Aorta (tissue), 5 donors: ENCODE results near the gene JARID2. TPM values are rescaled to one million over a fixed set of nuclear protein-coding genes. Genes with fewer than 3 reads are reported as not detected.

ENCODE experiments used
- ATAC-seq: fragments of 200-7000 bp; cut with Tn5 transposase; one replicate; pipeline ENCODE4 v1.9.1; 2022; ENCODE audit warnings: moderate library complexity; ENCODE audit not compliant: low FRiP score
- DNase-seq, 2 donors: peaks; one replicate each; pipeline ENCODE4 v3.0.0-alpha.2; 2020
- H3K27ac ChIP-seq, 2 donors: one replicate each; pipeline ENCODE4 v1.5.1; 2013; ENCODE audit warnings: low read length in 2 of 2, mild to moderate bottlenecking in 2 of 2, moderate library complexity in 2 of 2, control low read depth in 1 of 2, inconsistent platforms in 1 of 2, low read depth in 1 of 2
- H3K27me3 ChIP-seq, 2 donors: one replicate each; pipeline ENCODE4 v1.6.1; 2013; ENCODE audit warnings: control low read depth in 1 of 2, low read length in 1 of 2, mild to moderate bottlenecking in 1 of 2, moderate library complexity in 1 of 2; ENCODE audit not compliant: insufficient read depth in 2 of 2, control insufficient read depth in 1 of 2
- H3K36me3 ChIP-seq, 2 donors: one replicate each; pipeline ENCODE4 v1.6.1; 2013; ENCODE audit warnings: control low read depth in 1 of 2, low read length in 1 of 2, mild to moderate bottlenecking in 1 of 2; ENCODE audit not compliant: insufficient read depth in 2 of 2, control insufficient read depth in 1 of 2
- H3K4me1 ChIP-seq, 2 donors: one replicate each; pipeline ENCODE4 v1.6.1; 2013; ENCODE audit warnings: low read length in 2 of 2, control low read depth in 1 of 2, mild to moderate bottlenecking in 1 of 2, moderate library complexity in 1 of 2; ENCODE audit not compliant: insufficient read depth in 2 of 2, control insufficient read depth in 1 of 2
- H3K4me3 ChIP-seq, 2 donors: one replicate each; pipeline ENCODE4 v1.5.1; 2013; ENCODE audit warnings: low read length in 2 of 2, control low read depth in 1 of 2, mild to moderate bottlenecking in 1 of 2
- H3K9me3 ChIP-seq: one replicate; pipeline ENCODE4 v1.6.1; 2013; ENCODE audit warnings: mild to moderate bottlenecking, low read length; ENCODE audit not compliant: control insufficient read depth
- WGBS, 2 donors: extraction: QIAGEN DNeasy Blood & Tissue Kit; methylation state at CpG; one replicate each; pipeline ENCODE4 v1.1.7; 2013; 5-methylcytosine and 5-hydroxymethylcytosine counted together
- intact Hi-C, 2 donors: fragments of 100-400 bp; cut with DNase I; formaldehyde crosslinking; loops; one replicate each; pipeline versions ENCODE4 v1.14.2 to v1.15.0; 2022
- polyA plus RNA-seq, 2 donors: library from polyadenylated mRNA; stranded (reverse); fragments of 200-250 nt; gene quantifications; one replicate each; pipeline ENCODE4 v1.2.3, GENCODE V29; 2013
- total RNA-seq, 2 donors: library from RNA; stranded (reverse); fragmentation: NEBNext Ultra II Directional; extraction: Animal tissue kit (Norgen Biotek cat#: 25700); gene quantifications; one replicate each; pipeline ENCODE4 v1.2.1, GENCODE V29; 2021
- donor health status: healthy with polysubstance abuse.
- donor health status: Bipolar disorder and iron deficiency.
- donor health status: DM: no; HTN: no; CAD: no.
- donor health status: DM: no; HTN: no; CAD: no.
- donor health status: DM: yes; HTN: yes; CAD: no.

Gene JARID2
- total and polyA plus RNA-seq, 4 donors: 0.88 to 13.0 (median 7.1) TPM

DNA sequence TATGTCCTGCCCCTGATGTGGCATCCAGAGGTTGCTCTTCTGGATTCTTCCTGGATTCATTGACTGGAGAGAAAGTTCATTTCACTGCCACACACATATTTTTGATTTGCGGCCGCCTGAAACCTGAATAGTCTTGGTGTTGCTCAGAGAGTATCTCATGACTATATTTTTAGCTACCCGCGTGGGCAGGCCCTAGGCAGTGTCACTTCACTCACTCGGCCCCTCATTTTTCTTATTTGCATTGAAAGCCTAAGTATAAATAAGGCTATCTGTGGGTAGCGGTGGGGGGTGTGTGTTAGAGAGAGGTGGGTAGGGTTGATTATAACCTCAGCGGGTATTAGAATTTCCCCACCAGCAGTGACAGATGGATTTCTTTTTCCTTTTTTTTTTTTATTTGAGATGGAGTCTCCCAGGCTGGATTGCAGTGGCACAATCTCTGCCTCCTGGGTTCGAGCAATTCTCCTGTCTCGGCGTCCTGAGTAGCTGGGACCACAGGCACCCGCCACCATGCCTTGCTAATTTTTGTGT is 113.5 kb downstream of the JARID2 start:
- H3K36me3 ChIP-seq: no peaks in the 10 kb centered on the region
- H3K4me3 ChIP-seq: no peak overlapping the region
- H3K9me3 ChIP-seq: no peaks in the 10 kb centered on the region
- WGBS, 2 donors: 66 to 67% methylated on average over 11 of the region's 11 CpGs
- no peak for DNase-seq
- no peaks in the 10 kb centered on the region for H3K27me3 ChIP-seq
- no peak for ATAC-seq
- no peak overlapping the region for H3K27ac ChIP-seq
- no peaks in the 10 kb centered on the region for H3K4me1 ChIP-seq
- intact Hi-C loops: no loop called here

GRCh38 chr6:15360300-15360699 is 114.4 kb downstream of the JARID2 start:
- Histone ChIP-seq H3K4me3 (no peak overlapping the region), H3K9me3 (no peaks in the 10 kb centered on the region), H3K36me3 (no peaks in the 10 kb centered on the region), H3K4me1 (no peaks in the 10 kb centered on the region), H3K27me3 (no peaks in the 10 kb centered on the region), H3K27ac (no peak overlapping the region)
- DNase-seq (no peak), ATAC-seq (no peak)
- intact Hi-C loops: no loop called here
- WGBS, 2 donors: 98% methylated on average over 9 of the region's 9 CpGs

- Histone ChIP-seq H3K9me3 (no peaks in the 10 kb centered on the region), H3K4me1 (no peaks in the 10 kb centered on the region), H3K36me3 (no peaks in the 10 kb centered on the region), H3K27me3 (no peaks in the 10 kb centered on the region), H3K4me3 (no peak overlapping the region), H3K27ac (no peak overlapping the region)
- intact Hi-C loops: no loop called here
- ATAC-seq (no peak), DNase-seq (no peak)
- WGBS, 2 donors: 97% methylated on average over 3 of the region's 3 CpGs
Observed at GRCh38 chr6:15361197-15361596, 115.3 kb downstream of the JARID2 start.

DNA sequence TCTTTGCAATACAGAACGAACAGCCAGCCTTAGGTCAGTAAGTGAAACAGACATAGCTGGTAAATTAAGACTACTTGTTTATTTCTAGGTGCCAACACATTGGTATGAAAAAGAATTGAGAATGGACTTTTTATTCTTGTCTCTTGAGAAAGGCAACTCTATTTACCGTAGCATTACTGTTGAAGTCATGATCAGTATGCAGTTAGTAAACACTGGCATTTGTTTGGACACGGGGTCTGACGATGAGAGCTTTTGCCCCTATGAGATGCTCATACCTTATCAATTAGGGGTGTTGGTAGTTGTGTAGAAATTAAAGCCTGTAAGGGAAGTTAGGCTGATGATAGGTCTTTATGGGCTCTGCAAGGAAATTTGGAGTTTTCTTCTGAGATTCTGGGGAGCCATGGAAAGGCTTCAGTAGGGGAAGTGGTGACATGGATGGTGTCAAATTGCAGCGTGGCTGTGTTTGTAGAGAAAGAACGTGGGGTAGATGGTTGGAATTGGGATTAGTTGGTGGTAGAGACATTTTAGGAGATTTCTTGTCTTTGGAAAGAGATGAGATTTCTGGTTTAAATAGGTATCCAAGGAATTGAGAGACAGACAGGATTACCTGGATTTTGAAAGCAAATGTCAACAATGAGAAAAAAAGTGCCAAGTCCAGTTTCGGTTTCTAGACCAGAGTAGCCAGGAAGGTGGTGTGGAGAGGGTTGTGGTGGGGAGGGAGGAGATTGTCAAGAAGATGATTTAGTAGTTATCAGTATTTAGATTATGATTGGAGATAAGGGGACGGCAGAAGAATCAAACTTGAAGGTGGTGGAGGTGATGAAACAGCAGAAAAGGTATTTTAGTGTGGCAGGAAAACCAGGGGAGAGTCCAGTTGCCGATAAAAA is 116.6 kb downstream of the JARID2 start:
- H3K27me3 ChIP-seq: no peaks in the 10 kb centered on the region
- 73 to 75% methylated on average over 9 of the region's 9 CpGs for WGBS, 2 donors
- no peak for DNase-seq
- ATAC-seq: no peak
- no peak overlapping the region for H3K27ac ChIP-seq
- H3K4me1 ChIP-seq: no peaks in the 10 kb centered on the region
- H3K9me3 ChIP-seq: no peaks in the 10 kb centered on the region
- no peaks in the 10 kb centered on the region for H3K36me3 ChIP-seq
- H3K4me3 ChIP-seq: no peak overlapping the region
- intact Hi-C loops: no loop called here

GRCh38 chr6:15363164-15363522 is 117.3 kb downstream of the JARID2 start:
- H3K4me1 ChIP-seq: no peaks in the 10 kb centered on the region

DNA sequence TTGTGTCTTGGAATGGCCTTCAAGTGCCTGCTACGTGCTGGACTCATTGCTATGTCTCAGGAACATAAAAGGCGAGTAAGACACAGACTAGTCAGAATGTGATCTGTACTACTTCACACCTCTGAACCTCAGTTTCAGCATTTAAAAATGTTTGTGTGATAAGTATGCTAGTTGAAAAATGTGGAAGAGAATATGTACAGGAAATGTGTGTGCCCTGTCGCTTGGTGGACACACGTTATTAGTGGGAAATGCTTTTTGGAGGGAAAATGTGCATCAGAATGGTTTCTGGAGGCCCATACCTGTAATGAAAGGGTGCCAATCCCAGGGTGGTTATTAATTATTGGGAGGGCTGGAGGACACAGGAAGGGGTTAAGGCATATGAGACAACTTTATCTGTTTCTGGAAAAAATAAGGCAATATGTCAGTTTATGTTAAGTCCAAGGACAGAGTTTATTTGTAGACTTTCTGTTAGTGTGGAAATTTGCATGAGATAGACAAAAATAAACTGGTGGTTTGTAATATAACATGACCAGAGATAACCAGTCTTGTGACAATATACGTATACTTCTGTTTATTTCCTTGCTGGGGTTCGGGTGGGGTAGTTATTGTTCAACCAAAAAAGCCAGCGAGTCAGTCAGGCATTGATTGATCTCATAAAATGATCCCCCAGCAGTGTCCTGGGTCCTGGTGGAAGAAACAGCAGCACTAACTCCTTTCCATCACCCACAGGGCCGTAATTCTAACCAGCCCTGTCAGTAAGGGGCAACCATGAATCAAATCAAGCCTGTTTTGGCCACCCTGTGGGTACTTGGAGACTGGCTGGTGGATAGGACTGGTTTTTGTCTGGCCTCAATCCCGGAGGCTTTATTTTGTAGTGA is 117.9 kb downstream of the JARID2 start:
- Histone ChIP-seq H3K4me3 (no peak overlapping the region), H3K27me3 (no peaks in the 10 kb centered on the region), H3K4me1 (no peaks in the 10 kb centered on the region), H3K36me3 (no peaks in the 10 kb centered on the region), H3K27ac (no peak overlapping the region), H3K9me3 (no peaks in the 10 kb centered on the region)
- no peak for DNase-seq
- WGBS, 2 donors: 82 to 85% methylated on average over 9 of the region's 9 CpGs
- no peak for ATAC-seq
- intact Hi-C loops: no loop called here

More at GRCh38 chr6:15363164-15363522, 117.3 kb downstream of the JARID2 start:
- Histone ChIP-seq H3K27me3 (no peaks in the 10 kb centered on the region), H3K27ac (no peak overlapping the region), H3K9me3 (no peaks in the 10 kb centered on the region), H3K4me3 (no peak overlapping the region), H3K36me3 (no peaks in the 10 kb centered on the region)
- no peak for ATAC-seq
- no peak for DNase-seq
- 50 to 55% methylated on average over 3 of the region's 3 CpGs for WGBS, 2 donors
- intact Hi-C loops: no loop called here

GRCh38 chr6:15364401-15365037 is 118.7 kb downstream of the JARID2 start:
- intact Hi-C loops: no loop called here
- WGBS, 2 donors: 88 to 89% methylated on average over 6 of the region's 6 CpGs
- no peak overlapping the region for H3K4me3 ChIP-seq
- no peak overlapping the region for H3K27ac ChIP-seq
- no peaks in the 10 kb centered on the region for H3K27me3 ChIP-seq
- no peaks in the 10 kb centered on the region for H3K4me1 ChIP-seq
- ATAC-seq: no peak
- no peaks in the 10 kb centered on the region for H3K9me3 ChIP-seq
- no peaks in the 10 kb centered on the region for H3K36me3 ChIP-seq
- DNase-seq: no peak

DNA sequence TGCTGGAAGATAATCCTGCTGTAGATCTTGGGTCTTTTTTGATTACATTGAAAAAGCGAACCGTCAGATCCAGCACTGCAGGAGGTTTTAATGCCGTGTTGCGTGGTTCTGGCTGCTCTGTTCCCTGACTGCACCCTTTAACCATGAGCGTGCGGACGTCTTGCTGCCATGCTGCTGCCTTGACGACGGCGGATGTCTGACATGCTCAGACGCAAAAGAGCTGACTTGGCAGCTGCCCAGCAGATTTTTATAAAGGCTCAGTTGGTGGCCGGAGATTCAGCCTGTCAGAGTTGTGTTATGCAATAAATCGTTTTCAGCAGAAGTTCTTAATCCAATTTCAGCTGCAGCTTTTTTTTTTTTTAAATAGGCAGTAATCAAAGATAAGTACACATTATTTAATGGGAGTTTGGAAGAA is 119.4 kb downstream of the JARID2 start:
- intact Hi-C loops: no loop called here
- DNase-seq (peak; percentile 83 to 92), ATAC-seq (peak; percentile 41)
- no peaks in the 10 kb centered on the region for H3K36me3 ChIP-seq
- H3K9me3 ChIP-seq: no peaks in the 10 kb centered on the region
- no peak overlapping the region for H3K4me3 ChIP-seq
- H3K4me1 ChIP-seq: no peaks in the 10 kb centered on the region
- H3K27me3 ChIP-seq: no peaks in the 10 kb centered on the region
- 33 to 38% methylated on average over 13 of the region's 13 CpGs for WGBS, 2 donors
- H3K27ac ChIP-seq: no peak overlapping the region
